GM18507 (cell line): Measurements from ENCODE around the gene PSG7.
"Not testable (repeated sequence)": the region's sequence is repeated elsewhere in the genome, so short reads cannot be mapped to it uniquely, and the experiment has no call there.

Experiments
- DNase-seq: peaks from one replicate; pipeline ENCODE4 v3.0.0; 2011; ENCODE audit warnings: low read depth; ENCODE audit not compliant: insufficient read length; ENCODE audit errors: extremely low spot score
- FAIRE-seq: peaks from 2 replicates; lab custom pipeline; 2011; peaks lifted over from hg19 to GRCh38; lab: Jason Lieb, UNC

The PSG7 gene

DNA sequence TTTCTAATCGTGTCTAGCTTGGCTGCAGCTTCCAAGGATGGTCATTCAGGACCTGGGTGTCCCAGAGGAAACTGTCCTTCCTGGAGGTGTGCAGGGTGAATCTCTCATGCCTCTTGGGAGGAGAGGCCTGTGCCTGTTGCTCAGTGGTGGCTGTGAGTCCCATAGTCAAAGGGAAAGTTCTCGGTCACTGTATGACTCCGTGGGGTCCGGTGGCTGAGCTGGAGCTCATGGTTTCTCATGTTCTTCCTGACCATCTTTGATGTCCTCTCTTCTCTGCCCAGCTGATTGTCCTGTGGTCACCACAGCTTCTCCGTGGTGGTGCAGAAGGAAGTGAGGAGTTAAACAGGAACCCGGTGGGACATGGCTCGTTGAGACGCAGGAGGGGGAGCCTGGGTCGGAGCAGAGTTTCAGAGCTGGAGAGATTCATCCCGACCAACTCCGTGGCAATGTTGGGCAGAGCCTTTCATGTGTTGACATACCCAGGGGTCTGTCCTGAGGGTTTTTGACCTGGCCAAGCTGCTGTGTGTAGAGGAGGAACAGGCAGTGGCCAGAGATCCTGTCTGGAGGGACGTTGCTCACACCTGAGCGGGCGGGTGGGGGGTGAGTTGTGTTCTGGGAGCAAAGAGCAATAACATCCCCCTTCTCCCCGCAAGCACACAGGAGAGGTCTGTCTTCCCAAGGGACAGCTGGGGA is 18.5 kb downstream of the PSG7 start:
- not testable (repeated sequence) for DNase-seq, FAIRE-seq

DNA sequence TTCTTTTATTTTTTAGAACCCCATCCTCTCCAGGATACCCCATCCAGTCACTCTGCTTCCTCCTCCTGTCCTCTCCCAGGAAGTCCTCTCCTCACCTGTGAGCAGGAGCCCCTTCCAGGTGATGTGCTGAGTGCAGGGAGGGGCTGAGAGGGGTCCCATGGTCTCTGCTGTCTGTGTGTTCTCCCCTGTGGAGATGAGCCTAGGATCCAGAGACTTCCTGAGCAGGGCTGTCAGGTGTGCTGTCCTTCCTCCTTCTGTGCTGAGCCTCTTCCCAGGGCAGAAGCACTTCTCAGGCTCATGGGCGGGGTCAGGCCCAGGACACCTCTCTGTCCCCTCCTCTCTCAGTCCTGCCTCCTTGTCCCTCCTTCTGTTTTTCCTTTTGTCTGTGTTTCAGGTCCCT is 19.4 kb downstream of the PSG7 start, which contains the start of gene PSG6:
TSS of gene PSG6 (minus strand) at position 261 of the 400 bp plus-strand sequence. CDS start at position 159, 102 bp downstream.
- DNase-seq, FAIRE-seq: not testable (repeated sequence)

DNA sequence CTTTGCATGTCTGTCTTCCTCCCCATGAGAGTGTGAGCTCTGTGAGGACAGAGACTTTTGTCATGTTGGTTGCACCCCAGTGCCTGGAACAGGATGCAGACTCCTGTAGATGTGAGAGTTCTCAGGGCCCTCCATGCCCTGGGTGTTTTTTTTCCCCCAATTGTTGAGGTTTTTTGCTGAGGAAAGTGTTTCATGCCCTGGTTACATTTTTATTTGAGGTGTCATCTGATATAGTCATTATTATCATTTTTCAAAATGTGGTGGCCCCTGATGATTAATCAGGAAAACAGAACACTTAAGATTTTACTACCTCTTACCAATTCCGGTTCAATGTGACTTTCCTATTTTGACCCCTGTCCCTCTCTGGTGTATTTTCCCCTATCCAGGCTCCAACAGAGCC is 20.1 kb downstream of the PSG7 start:
- DNase-seq, FAIRE-seq: not testable (repeated sequence)

DNA sequence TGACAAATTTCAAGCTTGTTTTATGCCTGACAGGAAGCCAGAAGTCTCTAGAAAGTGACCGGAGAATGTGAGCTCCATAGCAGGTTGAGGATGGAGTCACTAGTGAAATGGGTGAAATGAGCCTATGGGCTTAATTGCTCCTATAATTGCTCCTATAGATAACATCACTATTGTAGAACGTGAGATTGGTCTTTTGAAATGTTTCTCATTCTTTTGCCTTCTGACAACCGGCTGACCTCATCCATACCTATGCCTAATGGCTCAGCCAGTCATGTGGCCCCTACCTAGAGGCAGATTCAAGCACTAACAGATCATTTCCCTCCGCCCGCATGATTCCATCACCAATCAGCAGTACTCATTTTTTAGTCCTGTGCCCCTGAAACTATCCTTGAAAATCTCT is 23.5 kb downstream of the PSG7 start:
- FAIRE-seq, DNase-seq: not testable (repeated sequence)

DNA sequence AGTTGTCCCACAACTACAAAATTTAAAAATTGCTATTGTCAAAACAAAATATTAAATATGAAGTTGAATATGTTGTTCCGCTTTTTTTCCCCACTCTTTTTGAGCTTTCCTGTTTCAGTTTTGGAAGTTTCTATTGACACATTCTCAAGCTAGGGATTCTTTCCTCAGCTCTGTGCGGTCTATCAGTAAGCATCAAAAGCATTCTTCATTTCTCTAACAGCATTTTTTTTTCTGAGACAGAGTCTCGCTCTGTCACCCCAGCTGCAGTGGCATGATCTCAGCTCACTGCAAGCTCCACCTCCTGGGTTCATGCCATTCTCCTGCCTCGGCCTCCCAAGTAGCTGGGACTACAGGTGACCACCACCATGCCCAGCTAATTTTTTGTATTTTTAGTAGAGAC is 24.1 kb downstream of the PSG7 start:
- DNase-seq, FAIRE-seq: not testable (repeated sequence)

DNA sequence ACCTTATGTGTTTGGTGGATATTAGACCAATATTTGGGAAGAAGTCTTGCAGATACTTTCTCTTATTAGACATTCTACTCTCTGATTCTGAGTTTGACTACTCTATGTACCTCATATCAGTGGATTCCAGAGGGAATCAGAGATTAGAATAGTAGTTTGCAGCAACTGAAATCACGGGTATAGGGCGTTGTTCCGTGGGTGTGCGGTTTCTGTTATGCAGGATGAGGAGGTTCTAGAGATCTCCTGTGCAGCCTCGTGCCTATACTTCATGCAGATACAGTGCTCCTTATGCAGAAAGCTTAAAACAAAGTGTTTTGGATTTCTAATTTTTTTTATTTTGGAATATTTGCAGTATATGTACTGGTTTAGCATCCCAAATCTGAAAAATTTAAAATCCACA is 25.3 kb downstream of the PSG7 start:
- DNase-seq, FAIRE-seq: not testable (repeated sequence)

DNA sequence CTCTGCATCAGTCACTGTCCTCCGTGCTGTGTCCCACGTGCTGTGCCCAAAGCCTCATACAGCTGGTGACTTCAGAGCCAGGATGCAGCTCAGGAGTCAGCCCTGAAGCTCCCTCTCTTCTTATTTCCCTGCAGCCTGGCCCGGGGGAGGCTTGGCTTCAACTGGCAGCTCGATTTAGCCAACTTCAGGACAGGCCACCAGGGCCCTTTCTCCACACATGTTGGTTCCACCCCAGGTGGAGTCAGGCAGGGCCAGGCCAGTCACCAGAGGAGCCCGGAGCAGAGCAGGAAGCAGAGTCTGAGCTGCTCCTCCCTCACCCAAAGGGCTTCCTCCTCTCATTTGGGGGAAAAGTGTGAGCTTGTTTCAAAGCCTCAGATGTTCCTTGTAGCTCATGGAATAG is 30.8 kb downstream of the PSG7 start:
- not testable (repeated sequence) for FAIRE-seq, DNase-seq

DNA sequence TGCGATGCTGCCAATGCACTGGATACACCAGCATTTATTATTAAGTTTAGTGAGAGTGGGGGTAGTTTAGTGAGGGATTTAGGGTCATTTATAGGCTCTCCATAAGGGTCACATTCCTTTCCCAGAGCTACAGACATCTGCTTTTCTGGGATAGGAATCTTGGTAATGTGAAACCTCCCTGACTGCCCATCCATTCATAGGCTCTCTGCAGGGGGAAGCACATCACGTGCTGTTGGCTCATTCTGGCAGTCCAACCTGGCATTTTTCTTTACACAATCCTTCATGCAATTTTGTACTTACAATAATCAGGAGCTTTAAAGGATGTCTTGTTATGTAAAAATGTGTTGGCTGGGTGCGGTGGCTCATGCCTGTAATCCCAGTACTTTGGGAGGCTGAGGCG is 36.4 kb downstream of the PSG7 start:
- DNase-seq, FAIRE-seq: not testable (repeated sequence)

DNA sequence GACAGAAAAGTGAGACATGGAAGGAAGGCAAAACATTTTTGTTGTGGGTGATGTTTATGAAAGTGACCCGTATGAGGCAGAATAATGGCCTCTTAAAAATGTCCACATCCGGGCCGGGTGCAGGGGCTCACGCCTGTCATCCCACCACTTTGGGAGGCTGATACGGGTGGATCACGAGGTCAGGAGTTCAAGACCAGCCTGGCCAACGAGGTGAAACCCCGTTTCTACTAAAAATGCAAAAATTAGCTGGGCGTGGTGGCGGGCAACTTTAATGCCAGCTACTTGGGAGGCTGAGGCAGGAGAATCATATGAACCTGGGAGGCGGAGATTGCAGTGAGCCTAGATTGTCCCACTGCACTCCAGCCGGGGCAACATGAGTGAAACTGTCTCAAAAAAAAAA is 37.3 kb downstream of the PSG7 start:
- not testable (repeated sequence) for FAIRE-seq, DNase-seq

DNA sequence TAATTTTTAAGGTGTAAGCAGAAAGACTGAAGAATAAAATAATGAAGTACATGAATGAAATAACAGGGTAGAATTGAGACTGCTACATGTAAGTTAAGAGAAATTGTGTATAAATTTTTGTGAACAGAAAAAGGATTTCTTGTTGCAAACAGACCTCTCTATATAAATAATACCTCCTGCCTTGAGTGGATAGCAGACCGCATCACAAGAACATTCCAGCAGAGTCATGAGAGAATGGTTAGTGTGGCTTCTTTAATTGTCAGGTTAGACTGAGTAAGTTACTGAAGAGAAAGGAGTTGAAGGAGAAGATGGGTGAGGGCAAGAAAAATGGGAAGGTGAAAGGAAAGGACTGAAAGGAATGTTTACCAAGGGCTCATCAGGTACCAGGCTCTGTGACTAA is 37.9 kb downstream of the PSG7 start:
- not testable (repeated sequence) for FAIRE-seq, DNase-seq

DNA sequence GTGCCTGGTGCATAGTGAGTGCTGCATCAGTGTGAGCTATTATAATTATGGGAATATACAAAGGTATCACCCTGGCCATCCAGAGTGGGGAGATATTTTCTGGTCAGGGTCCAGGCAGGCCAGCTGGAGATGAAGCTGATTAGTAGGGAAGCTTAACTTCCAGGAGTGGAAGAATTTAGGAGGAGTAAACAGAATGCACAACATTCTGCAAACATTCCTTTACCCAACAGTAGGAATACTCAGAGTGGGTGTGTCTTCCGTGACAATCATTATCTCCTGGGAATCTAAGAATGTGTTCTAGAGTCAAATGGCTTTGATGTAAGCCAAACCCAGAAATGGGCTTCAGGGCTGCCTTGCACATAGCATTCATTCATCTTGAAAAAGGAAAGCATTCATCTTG is 38.4 kb downstream of the PSG7 start:
- DNase-seq, FAIRE-seq: not testable (repeated sequence)

DNA sequence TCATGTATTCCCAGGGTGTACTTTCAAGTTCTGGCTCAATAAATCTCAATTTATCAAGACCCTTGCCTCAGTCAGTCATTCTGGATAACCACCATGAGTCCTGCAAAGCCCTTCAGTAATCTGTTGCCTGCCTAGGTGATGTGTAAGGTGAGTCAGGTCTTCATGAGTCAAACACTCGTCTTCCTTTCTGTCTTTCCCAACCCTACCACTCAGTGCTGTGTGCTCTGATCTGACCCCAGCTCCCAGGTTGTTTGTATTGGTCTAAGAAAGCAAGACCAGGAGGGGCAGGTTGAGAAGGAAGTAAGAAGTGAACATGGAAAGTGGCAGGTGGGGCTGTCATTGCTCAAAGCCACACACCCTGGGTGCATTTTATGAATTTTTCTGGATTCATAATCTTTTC is 39.3 kb downstream of the PSG7 start:
- DNase-seq, FAIRE-seq: not testable (repeated sequence)

DNA sequence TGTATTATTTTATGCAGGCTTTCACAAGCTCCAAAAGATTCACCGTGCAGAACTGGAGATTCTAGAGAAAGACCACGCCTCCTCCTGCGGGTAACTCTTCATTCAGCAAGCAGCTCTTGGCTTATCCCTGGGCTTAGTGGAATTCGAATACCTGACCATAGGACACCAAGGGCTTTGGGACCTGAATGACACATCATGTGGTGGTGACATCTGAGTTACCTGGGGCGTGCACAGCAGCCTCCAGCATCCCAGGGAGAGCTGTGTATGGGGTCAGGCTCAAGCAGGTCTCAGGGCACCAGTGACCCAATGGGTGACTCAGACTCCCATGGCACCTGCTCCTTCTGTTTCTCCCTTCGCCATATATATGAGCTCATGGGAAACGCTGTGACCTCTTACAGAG is 46.6 kb downstream of the PSG7 start:
- FAIRE-seq, DNase-seq: not testable (repeated sequence)

DNA sequence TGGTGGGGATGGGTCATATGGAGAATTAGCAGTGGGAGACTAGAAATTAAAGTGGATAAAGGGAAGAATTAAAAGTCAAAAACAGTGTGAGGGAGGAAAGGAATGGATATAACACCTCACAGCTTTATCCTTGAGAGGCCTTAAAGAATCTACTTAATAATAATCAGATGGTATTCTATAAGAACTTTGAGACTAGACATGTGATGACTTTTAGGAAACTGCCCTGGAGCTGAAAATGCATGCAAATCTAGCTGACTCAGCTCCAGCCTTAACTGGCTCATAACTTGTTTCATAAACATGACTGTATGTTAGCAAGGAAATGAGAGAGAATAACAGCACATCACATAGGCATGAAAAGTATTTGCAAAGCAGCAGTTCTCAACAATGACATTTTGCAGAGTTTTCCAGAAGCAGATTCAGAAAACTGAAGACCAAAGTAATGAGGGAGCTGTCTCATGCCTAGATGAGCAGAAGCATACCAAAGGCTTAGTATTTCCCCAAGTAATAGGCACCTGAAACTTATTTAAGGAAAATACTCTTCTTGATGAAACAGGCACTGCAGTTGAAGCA is 49.0 kb downstream of the PSG7 start:
- not testable (repeated sequence) for FAIRE-seq, DNase-seq

DNA sequence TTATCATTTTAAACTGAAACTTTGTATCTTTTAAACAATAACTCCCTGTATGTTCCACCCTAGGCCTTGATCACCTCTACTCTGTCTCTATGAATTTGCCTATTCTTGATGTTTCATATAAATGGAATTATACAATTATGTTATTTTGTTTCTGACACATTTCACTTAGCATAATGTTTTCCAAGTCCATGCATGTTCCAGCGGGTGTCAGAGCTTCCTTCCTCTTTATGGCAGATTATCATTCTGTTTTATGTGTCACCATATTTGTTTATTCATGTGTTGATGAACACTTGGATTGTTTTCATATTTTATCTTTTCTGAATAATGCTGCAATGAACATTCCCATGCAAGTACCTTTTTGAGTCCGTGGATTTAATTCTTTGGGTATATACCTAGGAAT is 54.3 kb downstream of the PSG7 start:
- FAIRE-seq, DNase-seq: not testable (repeated sequence)

DNA sequence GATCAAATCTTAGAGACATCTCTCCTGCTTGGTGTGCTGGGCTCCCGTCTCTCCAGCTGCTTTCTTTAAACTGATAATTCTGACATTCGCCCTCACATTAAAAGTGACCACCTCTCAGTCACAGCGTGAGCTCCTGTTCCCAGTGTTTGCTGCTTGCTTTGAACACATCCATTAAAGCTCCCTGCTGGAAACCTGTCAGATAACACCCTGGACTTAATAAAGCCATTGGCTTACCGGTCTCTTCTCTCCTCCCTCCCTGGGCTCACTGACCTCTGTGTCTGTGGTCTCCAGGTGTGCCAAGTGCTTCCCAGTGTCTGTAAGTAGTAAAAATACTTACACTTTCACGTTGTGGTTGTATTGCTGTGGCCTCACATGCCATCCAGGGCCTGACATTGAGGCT is 55.0 kb downstream of the PSG7 start:
- not testable (repeated sequence) for FAIRE-seq, DNase-seq

DNA sequence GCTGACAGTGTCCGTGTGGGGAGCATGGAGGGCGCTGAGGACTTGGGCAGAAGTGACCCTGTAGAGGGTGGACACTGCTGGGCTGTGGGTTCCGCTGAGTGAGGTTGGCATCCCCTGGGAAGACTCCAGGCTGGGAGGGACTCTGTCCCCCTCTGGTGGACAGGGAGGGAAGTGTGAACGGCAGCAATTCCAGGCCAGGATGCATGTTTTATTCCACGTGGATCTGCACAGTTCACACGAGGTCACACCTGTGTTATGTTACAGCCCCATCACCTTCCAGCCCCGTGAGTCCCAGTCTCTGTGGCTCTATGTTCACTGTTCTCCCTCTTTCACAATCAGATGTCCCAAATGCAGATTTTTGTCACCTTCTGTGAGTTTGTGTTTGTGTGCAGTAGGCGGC is 55.7 kb downstream of the PSG7 start:
- FAIRE-seq, DNase-seq: not testable (repeated sequence)

DNA sequence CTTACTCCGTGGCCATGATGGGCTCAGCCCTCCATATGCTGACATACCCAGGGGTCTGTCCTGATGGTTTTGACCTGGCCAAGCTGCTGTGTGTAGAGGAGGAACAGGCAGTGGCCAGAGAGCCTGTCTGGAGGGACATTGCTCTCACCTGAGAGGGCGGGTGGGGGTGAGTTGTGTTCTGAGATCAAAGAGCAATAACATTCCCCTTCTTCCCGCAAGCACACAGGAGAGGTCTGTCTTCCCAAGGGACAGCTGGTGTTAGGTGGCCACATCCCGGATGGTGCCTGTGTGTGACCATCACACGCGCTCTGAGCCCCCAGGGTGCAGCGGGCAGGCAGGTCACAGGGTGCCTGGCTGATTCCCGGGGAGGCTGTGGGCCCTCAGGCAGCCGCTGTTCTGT is 56.4 kb downstream of the PSG7 start:
- not testable (repeated sequence) for DNase-seq, FAIRE-seq

DNA sequence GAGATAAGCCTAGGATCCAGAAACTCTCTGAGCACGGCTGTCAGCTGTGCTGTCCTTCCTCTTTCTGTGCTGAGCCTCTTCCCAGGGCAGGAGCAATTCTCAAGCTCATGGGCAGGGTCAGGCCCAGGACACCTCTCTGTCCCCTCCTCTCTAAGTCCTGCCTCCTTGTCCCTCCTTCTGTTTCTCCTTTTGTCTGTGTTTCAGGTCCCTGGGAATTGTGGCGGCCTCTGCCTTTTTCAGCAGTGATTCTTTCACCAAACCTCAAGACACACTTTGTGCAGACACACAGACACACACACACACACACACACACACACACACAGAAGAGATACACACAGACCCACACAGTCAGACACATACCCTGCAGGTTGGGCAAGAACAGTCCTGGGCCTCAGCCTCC is 57.4 kb downstream of the PSG7 start, which contains the start of gene PSG1:
TSS of gene PSG1 (minus strand) at position 101 of the 400 bp plus-strand sequence. CDS start 132 bp downstream, outside the sequence.
- FAIRE-seq: no peak

DNA sequence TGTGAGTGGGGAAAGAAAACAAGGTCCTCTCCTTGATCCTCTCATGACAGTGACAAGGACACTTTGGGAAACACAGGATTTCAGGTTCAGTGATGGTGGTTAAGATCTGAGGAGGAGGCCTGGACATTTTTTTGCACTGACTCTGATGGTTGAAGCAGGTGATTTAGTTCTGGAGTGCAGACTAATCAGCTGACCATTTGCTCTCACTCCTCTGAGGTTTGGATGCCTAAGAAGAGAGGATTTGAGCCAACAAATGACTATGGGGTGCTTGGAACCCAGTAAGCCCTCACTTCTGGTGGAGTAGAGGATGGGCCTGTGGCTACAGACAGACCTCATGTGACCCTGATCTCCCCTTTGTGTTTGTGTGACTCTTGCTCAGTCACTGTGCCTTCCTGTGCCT is 60.4 kb downstream of the PSG7 start:
- DNase-seq, FAIRE-seq: not testable (repeated sequence)

More for the DNA sequence above, 57.4 kb downstream of the PSG7 start, which contains the start of gene PSG1:
- DNase-seq: no peak
